ENCODE results near the gene DOCK11. TPM values are rescaled to one million over a fixed set of nuclear protein-coding genes. Genes with fewer than 3 reads are reported as not detected.

Gene DOCK11
- total and polyA plus RNA-seq, 2 donors (not counting 1 experiment from before 2014, with no cell fraction given), result 31.0 to 83.5 TPM

DNA sequence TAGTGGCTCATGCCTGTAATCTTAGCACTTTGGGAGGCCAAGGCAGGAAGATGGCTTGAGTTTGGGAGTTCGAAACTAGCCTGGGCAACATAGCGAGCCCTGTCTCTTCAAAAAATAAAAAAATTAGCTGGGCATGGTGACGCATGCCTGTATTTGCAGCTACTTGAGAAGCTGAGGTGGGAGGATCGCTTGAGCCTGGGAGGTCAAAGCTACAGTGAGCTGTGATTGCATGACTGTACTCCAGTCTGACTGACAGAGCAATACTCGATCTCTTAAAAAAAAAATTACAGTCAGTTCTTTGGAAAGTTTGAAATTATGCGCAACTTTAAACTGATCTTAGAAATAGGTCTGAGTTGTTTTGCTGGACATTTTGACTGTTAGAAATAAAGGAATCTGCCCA lies 55.8 kb downstream of the DOCK11 start:
- intact Hi-C loops (cut with micrococcal nuclease), result no loop called here
- POLR2A ChIA-PET, result no interaction called here
- DNase-seq, result no peak
- no peak overlapping the region for H2AFZ ChIP-seq (ENCODE audit: insufficient read depth, low read depth, low read length, poor library complexity, severe bottlenecking)
- no peaks in the 10 kb centered on the region for H3K4me1 ChIP-seq (ENCODE audit: control insufficient read depth in 2 of 2, insufficient read depth in 2 of 2, low read length in 2 of 2)
- H3K27me3 Mint-ChIP-seq, result no peaks in the 10 kb centered on the region
- no peak overlapping the region for H3K4me3 Mint-ChIP-seq
- H3K36me3 ChIP-seq (replicated peaks in 1 of 2; ENCODE audit: control extremely low read depth in 1 of 2, control insufficient read depth in 1 of 2, extremely low read depth in 1 of 2, insufficient read depth in 2 of 2, low read length in 1 of 2), result peaks cover 2 to 61% of the 10 kb centered on the region in 2 experiments
- H4K20me1 ChIP-seq (ENCODE audit: control insufficient read depth, insufficient read depth, low read length, poor library complexity, severe bottlenecking), result no peaks in the 10 kb centered on the region
- H3K27ac Mint-ChIP-seq, result no peak overlapping the region
- no peaks in the 10 kb centered on the region for H3K9me3 ChIP-seq (ENCODE audit: control extremely low read depth in 1 of 3, control insufficient read depth in 2 of 3, insufficient read depth in 1 of 3, low read length in 2 of 3)
- H3K27ac ChIP-seq (ENCODE audit: low read length in 2 of 2), result no peak overlapping the region
- no peak for TF ChIP-seq EZH2 (IDR thresholded peaks at IDR 0.05; ENCODE audit: borderline replicate concordance, insufficient read depth, low read depth, low read length, poor library complexity, severe bottlenecking)
- TF ChIP-seq, protein P1, sequence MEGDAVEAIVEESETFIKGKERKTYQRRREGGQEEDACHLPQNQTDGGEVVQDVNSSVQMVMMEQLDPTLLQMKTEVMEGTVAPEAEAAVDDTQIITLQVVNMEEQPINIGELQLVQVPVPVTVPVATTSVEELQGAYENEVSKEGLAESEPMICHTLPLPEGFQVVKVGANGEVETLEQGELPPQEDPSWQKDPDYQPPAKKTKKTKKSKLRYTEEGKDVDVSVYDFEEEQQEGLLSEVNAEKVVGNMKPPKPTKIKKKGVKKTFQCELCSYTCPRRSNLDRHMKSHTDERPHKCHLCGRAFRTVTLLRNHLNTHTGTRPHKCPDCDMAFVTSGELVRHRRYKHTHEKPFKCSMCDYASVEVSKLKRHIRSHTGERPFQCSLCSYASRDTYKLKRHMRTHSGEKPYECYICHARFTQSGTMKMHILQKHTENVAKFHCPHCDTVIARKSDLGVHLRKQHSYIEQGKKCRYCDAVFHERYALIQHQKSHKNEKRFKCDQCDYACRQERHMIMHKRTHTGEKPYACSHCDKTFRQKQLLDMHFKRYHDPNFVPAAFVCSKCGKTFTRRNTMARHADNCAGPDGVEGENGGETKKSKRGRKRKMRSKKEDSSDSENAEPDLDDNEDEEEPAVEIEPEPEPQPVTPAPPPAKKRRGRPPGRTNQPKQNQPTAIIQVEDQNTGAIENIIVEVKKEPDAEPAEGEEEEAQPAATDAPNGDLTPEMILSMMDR (IDR thresholded peaks at IDR 0.05), result no peak
- peaks cover 8% of the 10 kb centered on the region for H3K79me2 ChIP-seq (ENCODE audit: control insufficient read depth, insufficient read depth, low read length)
- 100% methylated on average over 1 of the region's 6 CpGs for WGBS (ENCODE audit: insufficient coverage)
- no peaks in the 10 kb centered on the region for H3K9me3 Mint-ChIP-seq (ENCODE audit: insufficient read depth)
- no peak for ATAC-seq (ENCODE audit: low read depth)
- no peaks in the 10 kb centered on the region for H3K4me1 Mint-ChIP-seq
- H3K4me3 ChIP-seq (ENCODE audit: control extremely low read depth in 1 of 5, extremely low read depth in 1 of 5, insufficient read depth in 1 of 5, low read depth in 2 of 5, low read length in 4 of 5), result no peak overlapping the region
- no peaks in the 10 kb centered on the region for H3K27me3 ChIP-seq (replicated peaks in 1 of 4; ENCODE audit: control extremely low read depth in 1 of 4, control insufficient read depth in 3 of 4, insufficient read depth in 4 of 4, low read length in 3 of 4)
- CTCF ChIA-PET, result interaction anchor here (3.0 kb wide), 1 partner anchor 50 kb away, joined by 9 read pairs; no protein-coding TSS in a partner anchor
- no peak overlapping the region for H3K9ac ChIP-seq (ENCODE audit: low read length)
- H3K4me2 ChIP-seq (replicated peaks; ENCODE audit: low read depth, low read length, poor library complexity, severe bottlenecking), result no peak overlapping the region

- POLR2A ChIA-PET, result no interaction called here
- CTCF ChIA-PET, result interaction anchor here (0.8 kb wide), 1 partner anchor 76 kb away, joined by 3 read pairs; no protein-coding TSS in a partner anchor
- Histone ChIP-seq H3K4me2 (replicated peaks; ENCODE audit: low read depth, low read length, poor library complexity, severe bottlenecking) (no peak overlapping the region), H3K27ac (ENCODE audit: low read length in 2 of 2) (no peak overlapping the region), H3K36me3 (replicated peaks in 1 of 2; ENCODE audit: control extremely low read depth in 1 of 2, control insufficient read depth in 1 of 2, extremely low read depth in 1 of 2, insufficient read depth in 2 of 2, low read length in 1 of 2) (peaks cover 1 to 52% of the 10 kb centered on the region in 2 experiments), H3K4me3 (ENCODE audit: control extremely low read depth in 1 of 5, extremely low read depth in 1 of 5, insufficient read depth in 1 of 5, low read depth in 2 of 5, low read length in 4 of 5) (no peak overlapping the region), H3K9me3 (ENCODE audit: control extremely low read depth in 1 of 3, control insufficient read depth in 2 of 3, insufficient read depth in 1 of 3, low read length in 2 of 3) (no peaks in the 10 kb centered on the region), H3K27me3 (replicated peaks in 1 of 4; ENCODE audit: control extremely low read depth in 1 of 4, control insufficient read depth in 3 of 4, insufficient read depth in 4 of 4, low read length in 3 of 4) (no peaks in the 10 kb centered on the region), H3K9ac (ENCODE audit: low read length) (no peak overlapping the region), H4K20me1 (ENCODE audit: control insufficient read depth, insufficient read depth, low read length, poor library complexity, severe bottlenecking) (no peaks in the 10 kb centered on the region), H2AFZ (ENCODE audit: insufficient read depth, low read depth, low read length, poor library complexity, severe bottlenecking) (no peak overlapping the region), H3K4me1 (ENCODE audit: control insufficient read depth in 2 of 2, insufficient read depth in 2 of 2, low read length in 2 of 2) (no peaks in the 10 kb centered on the region), H3K79me2 (ENCODE audit: control insufficient read depth, insufficient read depth, low read length) (peaks cover 8% of the 10 kb centered on the region)
- peaks cover 3% of the 10 kb centered on the region for H3K4me1 Mint-ChIP-seq
- H3K4me3 Mint-ChIP-seq, result no peak overlapping the region
- intact Hi-C loops (cut with micrococcal nuclease), result no loop called here
- DNase-seq (no peak), ATAC-seq (ENCODE audit: low read depth) (no peak)
- no peak for TF ChIP-seq EZH2 (IDR thresholded peaks at IDR 0.05; ENCODE audit: borderline replicate concordance, insufficient read depth, low read depth, low read length, poor library complexity, severe bottlenecking)
- TF ChIP-seq, protein P1 (IDR thresholded peaks at IDR 0.05), result no peak
- 20% methylated on average over 1 of the region's 8 CpGs for WGBS (ENCODE audit: insufficient coverage)
- no peak overlapping the region for H3K27ac Mint-ChIP-seq
- no peaks in the 10 kb centered on the region for H3K27me3 Mint-ChIP-seq
- H3K9me3 Mint-ChIP-seq (ENCODE audit: insufficient read depth), result no peaks in the 10 kb centered on the region
Observed at GRCh38 chrX:118552121-118552900, 56.7 kb downstream of the DOCK11 start.
